Lower lobe of right lung (tissue), 2 donors: ENCODE data around the gene TJP3. TPM values are rescaled to one million over a fixed set of nuclear protein-coding genes. Genes with fewer than 3 reads are reported as not detected.

Experiments
- ATAC-seq, 2 donors: fragments of 200-7000 bp; cut with Tn5 transposase; one replicate each; pipeline ENCODE4 v1.9.1; 2020 to 2022; ENCODE audit warnings: mild to moderate bottlenecking in 2 of 2, moderate library complexity in 2 of 2
- DNase-seq: peaks from one replicate; pipeline ENCODE4 v3.0.0-alpha.2; 2020
- H3K27ac ChIP-seq: fragments of 200-600 bp; one replicate; pipeline ENCODE4 v1.8.0; 2022
- H3K27me3 ChIP-seq: fragments of 200-600 bp; one replicate; pipeline ENCODE4 v1.8.0; 2022; ENCODE audit warnings: low read depth
- H3K36me3 ChIP-seq: fragments of 200-600 bp; one replicate; pipeline ENCODE4 v1.8.0; 2022; ENCODE audit warnings: mild to moderate bottlenecking
- H3K4me1 ChIP-seq: fragments of 200-600 bp; one replicate; pipeline ENCODE4 v1.8.0; 2022
- H3K4me3 ChIP-seq: fragments of 200-600 bp; one replicate; pipeline ENCODE4 v1.8.0; 2022; ENCODE audit warnings: mild to moderate bottlenecking
- H3K9me3 ChIP-seq: fragments of 200-600 bp; one replicate; pipeline ENCODE4 v1.8.0; 2022
- intact Hi-C: fragments of 100-400 bp; cut with DNase I; formaldehyde crosslinking; loops from one replicate; pipeline ENCODE4 v1.11.0; 2022
- total RNA-seq: library from RNA; stranded (reverse); fragmentation: NEBNext Ultra II Directional; extraction: Animal tissue kit (Norgen Biotek cat#: 25700); gene quantifications from one replicate; pipeline ENCODE4 v1.2.1, GENCODE V29; 2021
- TF ChIP-seq, protein P1 (sequence below): fragments of 200-600 bp; IDR thresholded peaks from one replicate; pipeline ENCODE4 v1.8.0; 2022; ENCODE audit warnings: antibody characterized with exemption, mild to moderate bottlenecking
- donor health status: DM: no; HTN: yes; CAD: no; lungs with severe emphysema.

Gene TJP3
- total RNA-seq, 1 donor from 2014 or later, result 34.4 TPM

GRCh38 chr19:3710265-3710812 is 2.2 kb downstream of the TJP3 start:
- TF ChIP-seq, protein P1, sequence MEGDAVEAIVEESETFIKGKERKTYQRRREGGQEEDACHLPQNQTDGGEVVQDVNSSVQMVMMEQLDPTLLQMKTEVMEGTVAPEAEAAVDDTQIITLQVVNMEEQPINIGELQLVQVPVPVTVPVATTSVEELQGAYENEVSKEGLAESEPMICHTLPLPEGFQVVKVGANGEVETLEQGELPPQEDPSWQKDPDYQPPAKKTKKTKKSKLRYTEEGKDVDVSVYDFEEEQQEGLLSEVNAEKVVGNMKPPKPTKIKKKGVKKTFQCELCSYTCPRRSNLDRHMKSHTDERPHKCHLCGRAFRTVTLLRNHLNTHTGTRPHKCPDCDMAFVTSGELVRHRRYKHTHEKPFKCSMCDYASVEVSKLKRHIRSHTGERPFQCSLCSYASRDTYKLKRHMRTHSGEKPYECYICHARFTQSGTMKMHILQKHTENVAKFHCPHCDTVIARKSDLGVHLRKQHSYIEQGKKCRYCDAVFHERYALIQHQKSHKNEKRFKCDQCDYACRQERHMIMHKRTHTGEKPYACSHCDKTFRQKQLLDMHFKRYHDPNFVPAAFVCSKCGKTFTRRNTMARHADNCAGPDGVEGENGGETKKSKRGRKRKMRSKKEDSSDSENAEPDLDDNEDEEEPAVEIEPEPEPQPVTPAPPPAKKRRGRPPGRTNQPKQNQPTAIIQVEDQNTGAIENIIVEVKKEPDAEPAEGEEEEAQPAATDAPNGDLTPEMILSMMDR, result no peak
- H3K36me3 ChIP-seq, result no peaks in the 10 kb centered on the region
- ATAC-seq (peak; percentile 91 to 95), DNase-seq (peak; percentile 96)
- no peak overlapping the region for H3K27ac ChIP-seq
- intact Hi-C loops, result no loop called here
- H3K9me3 ChIP-seq, result no peaks in the 10 kb centered on the region
- peaks cover 6% of the 10 kb centered on the region for H3K27me3 ChIP-seq
- H3K4me3 ChIP-seq, result no peak overlapping the region
- H3K4me1 ChIP-seq, result peaks cover 20% of the 10 kb centered on the region

DNA sequence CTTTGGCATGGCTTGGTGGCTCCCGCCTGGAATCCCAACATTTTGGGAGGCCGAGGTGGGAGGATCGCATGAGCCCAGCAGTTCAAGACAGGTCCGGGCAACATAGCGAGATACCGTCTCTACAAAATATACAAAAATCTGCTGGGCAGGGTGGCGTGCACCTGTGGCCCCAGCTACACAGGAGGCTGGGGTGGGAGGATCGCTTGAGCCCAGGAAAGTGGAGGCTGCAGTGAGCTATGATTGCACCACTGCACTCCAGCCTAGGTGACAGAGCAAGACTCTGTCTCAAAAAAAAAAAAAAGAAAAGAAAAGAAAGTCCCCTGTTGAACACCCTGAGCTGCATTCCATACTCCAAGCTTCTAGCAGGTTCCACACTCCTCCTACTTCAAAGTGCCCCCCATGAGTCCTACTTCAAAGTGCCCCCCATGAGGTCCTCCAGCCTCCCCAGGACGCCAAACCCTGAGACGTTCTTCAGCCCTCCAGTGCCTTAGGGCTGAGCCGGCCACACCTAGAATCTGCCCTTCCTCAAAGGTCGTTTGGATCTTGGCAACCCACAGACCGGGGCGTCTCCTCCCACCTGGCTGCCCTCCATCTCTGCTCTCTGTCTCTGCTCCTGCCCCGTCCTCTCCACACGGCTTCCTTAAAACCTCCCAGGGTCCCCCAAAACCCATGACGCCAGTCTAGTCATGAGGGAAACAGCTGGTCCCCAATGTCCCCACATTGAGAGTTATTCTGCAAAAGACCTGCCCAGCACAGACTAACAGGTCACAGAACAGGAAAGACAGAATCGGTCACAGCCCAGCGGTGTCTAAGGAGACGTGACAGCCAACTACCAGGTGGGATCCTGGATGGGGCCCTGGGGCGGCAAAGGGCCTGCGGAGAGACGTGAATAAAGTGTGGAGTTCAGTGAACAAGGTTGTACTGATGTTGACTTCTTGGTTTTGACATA is 4.8 kb downstream of the TJP3 start:
- ATAC-seq (peak; percentile 56 to 64), DNase-seq (peak; percentile 66)
- Histone ChIP-seq H3K27ac (peak overlapping the region; percentile 56), H3K9me3 (no peaks in the 10 kb centered on the region), H3K4me3 (no peak overlapping the region), H3K36me3 (no peaks in the 10 kb centered on the region), H3K27me3 (peaks cover 4% of the 10 kb centered on the region), H3K4me1 (peaks cover 20% of the 10 kb centered on the region)
- intact Hi-C loops, result no loop called here
- TF ChIP-seq, protein P1, result no peak

DNA sequence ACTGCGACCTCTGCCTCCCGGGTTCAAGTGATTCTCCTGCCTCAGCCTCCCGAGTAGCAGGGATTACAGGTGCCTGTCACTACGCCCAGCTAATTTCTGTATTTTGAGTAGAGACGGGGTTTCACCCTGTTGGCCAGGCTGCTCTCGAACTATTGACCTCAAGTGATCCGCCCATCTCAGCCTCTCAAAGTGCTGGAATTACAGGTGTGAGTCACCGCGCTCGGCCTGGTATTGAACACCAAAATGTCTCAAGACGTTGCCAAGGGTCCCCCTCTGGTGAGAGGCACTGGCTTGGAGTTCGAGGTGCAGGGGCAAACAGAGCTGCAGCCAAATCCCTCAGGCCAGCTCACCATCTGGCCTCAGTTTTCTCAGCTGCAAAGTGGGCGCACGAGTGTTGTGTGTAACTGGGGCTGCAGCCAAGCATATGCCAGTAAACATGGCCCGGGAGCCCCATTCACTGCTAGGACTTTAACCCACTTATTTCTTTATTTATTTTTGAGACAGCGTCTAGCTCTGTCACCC is 8.0 kb downstream of the TJP3 start:
- peaks cover 24% of the 10 kb centered on the region for H3K4me1 ChIP-seq
- TF ChIP-seq, protein P1, result no peak
- no peaks in the 10 kb centered on the region for H3K36me3 ChIP-seq
- intact Hi-C loops, result no loop called here
- peaks cover 26% of the 10 kb centered on the region for H3K27me3 ChIP-seq
- no peak for DNase-seq
- no peaks in the 10 kb centered on the region for H3K9me3 ChIP-seq
- no peak overlapping the region for H3K4me3 ChIP-seq
- H3K27ac ChIP-seq, result no peak overlapping the region
- ATAC-seq, result no peak

GRCh38 chr19:3719868-3720267 is 11.7 kb downstream of the TJP3 start:
- no peak for ATAC-seq
- DNase-seq, result no peak
- H3K27ac ChIP-seq, result no peak overlapping the region
- peaks cover 15% of the 10 kb centered on the region for H3K4me1 ChIP-seq
- H3K36me3 ChIP-seq, result no peaks in the 10 kb centered on the region
- H3K9me3 ChIP-seq, result no peaks in the 10 kb centered on the region
- H3K4me3 ChIP-seq, result no peak overlapping the region
- peaks cover 45% of the 10 kb centered on the region for H3K27me3 ChIP-seq
- intact Hi-C loops, result no loop called here
- TF ChIP-seq, protein P1, result no peak

GRCh38 chr19:3720349-3720917 is 12.2 kb downstream of the TJP3 start:
- H3K27me3 ChIP-seq, result peaks cover 45% of the 10 kb centered on the region

More at GRCh38 chr19:3720349-3720917, 12.2 kb downstream of the TJP3 start:
- peaks cover 15% of the 10 kb centered on the region for H3K4me1 ChIP-seq
- H3K9me3 ChIP-seq, result no peaks in the 10 kb centered on the region
- TF ChIP-seq, protein P1, result no peak
- DNase-seq, result no peak
- H3K27ac ChIP-seq, result no peak overlapping the region
- H3K4me3 ChIP-seq, result no peak overlapping the region
- intact Hi-C loops, result no loop called here
- H3K36me3 ChIP-seq, result no peaks in the 10 kb centered on the region
- no peak for ATAC-seq
